H1 (cell line): ENCODE results near the gene PSKH1. TPM values are rescaled to one million over a fixed set of nuclear protein-coding genes. Genes with fewer than 3 reads are reported as not detected.

Experiments used
- CTCF ChIA-PET: fragments of 300-600 bp; sonication (Branson Sonifier 250); formaldehyde crosslinking; loops from one replicate; lab custom pipeline; 2021; ENCODE audit not compliant: partially characterized antibody; lab: Charles Lee
- POLR2A ChIA-PET: fragments of 300-600 bp; sonication (Branson Sonifier 250); formaldehyde crosslinking; loops from one replicate; lab custom pipeline; 2021; ENCODE audit warnings: inconsistent platforms; ENCODE audit not compliant: partially characterized antibody; lab: Charles Lee
- DNase-seq, 2 experiments: peaks; one replicate each; pipeline versions ENCODE4 v3.0.0 to v3.0.0-alpha.2; 2010 to 2022; ENCODE audit warnings: low spot score in 2 of 2, low read depth in 1 of 2, mixed read lengths in 1 of 2
- FAIRE-seq: peaks from 2 replicates; lab custom pipeline; 2011; peaks lifted over from hg19 to GRCh38; lab: Jason Lieb, UNC
- H2AFZ ChIP-seq: 2 replicates; pipeline ENCODE4 v1.8.1; 2012; ENCODE audit warnings: low read length, inconsistent platforms
- H2AK5ac ChIP-seq: 2 replicates; pipeline ENCODE4 v1.6.1; 2013; ENCODE audit warnings: low read depth, low read length
- H2BK120ac ChIP-seq: replicated peaks from 2 replicates; pipeline ENCODE3; 2013; ENCODE audit warnings: low read depth, low read length, inconsistent platforms
- H2BK12ac ChIP-seq: 2 replicates; pipeline ENCODE4 v1.6.1; 2013; ENCODE audit warnings: low read depth, low read length
- H2BK15ac ChIP-seq: 2 replicates; pipeline ENCODE4 v1.6.1; 2013; ENCODE audit warnings: low read length
- H2BK20ac ChIP-seq: 2 replicates; pipeline ENCODE4 v1.6.1; 2013; ENCODE audit warnings: low read length
- H2BK5ac ChIP-seq: 2 replicates; pipeline ENCODE4 v1.6.1; 2013; ENCODE audit warnings: low read depth, low read length
- H3K14ac ChIP-seq: 2 replicates; pipeline ENCODE4 v1.6.1; 2013; ENCODE audit warnings: inconsistent platforms; ENCODE audit not compliant: insufficient read length
- H3K18ac ChIP-seq: 2 replicates; pipeline ENCODE4 v1.6.1; 2013; ENCODE audit warnings: low read length; ENCODE audit errors: extremely low read depth
- H3K23ac ChIP-seq: 2 replicates; pipeline ENCODE4 v1.6.1; 2013; ENCODE audit warnings: inconsistent platforms; ENCODE audit not compliant: insufficient read length
- H3K23me2 ChIP-seq: 2 replicates; pipeline ENCODE4 v1.6.1; 2013; ENCODE audit warnings: low read depth, low read length
- H3K27ac ChIP-seq: 2 replicates; pipeline ENCODE4 v1.6.1; 2011; ENCODE audit warnings: low read depth, low read length, inconsistent platforms
- H3K27me3 ChIP-seq, 4 experiments: replicated peaks in 1 of 4; 1 replicate in 1 of 4; 2 replicates in 3 of 4; pipeline versions ENCODE4 v1.6.1 to v1.8.1; 2011 to 2013; ENCODE audit warnings: low read length in 3 of 4, mild to moderate bottlenecking in 3 of 4, inconsistent platforms in 2 of 4, mixed read lengths in 2 of 4, moderate library complexity in 1 of 4; ENCODE audit not compliant: control insufficient read depth in 3 of 4, insufficient read depth in 3 of 4; ENCODE audit errors: extremely low read depth in 1 of 4
- H3K36me3 ChIP-seq, 4 experiments: 2 replicates each; pipeline versions ENCODE4 v1.6.1 to v1.8.1; 2011 to 2013; ENCODE audit warnings: mild to moderate bottlenecking in 4 of 4, low read length in 3 of 4, moderate library complexity in 2 of 4, control low read depth in 1 of 4, inconsistent platforms in 1 of 4; ENCODE audit not compliant: insufficient read depth in 4 of 4, control insufficient read depth in 2 of 4
- H3K4ac ChIP-seq: replicated peaks from 2 replicates; pipeline ENCODE3; 2013; ENCODE audit warnings: low read length, low read depth, mixed read lengths, inconsistent platforms; ENCODE audit not compliant: insufficient read length
- H3K4me1 ChIP-seq, 4 experiments: replicated peaks in 1 of 4; 1 replicate in 1 of 4; 2 replicates in 3 of 4; pipeline versions ENCODE4 v1.6.1 to v1.8.1; 2011 to 2013; ENCODE audit warnings: low read length in 3 of 4, inconsistent platforms in 2 of 4, mixed read lengths in 1 of 4; ENCODE audit not compliant: insufficient read depth in 4 of 4, control insufficient read depth in 3 of 4
- H3K4me2 ChIP-seq, 2 experiments: 2 replicates each; pipeline versions ENCODE4 v1.6.1 to v1.8.1; 2011 to 2013; ENCODE audit warnings: low read depth in 2 of 2, low read length in 2 of 2, control low read depth in 1 of 2, inconsistent platforms in 1 of 2, mild to moderate bottlenecking in 1 of 2; ENCODE audit not compliant: insufficient read depth in 1 of 2
- H3K4me3 ChIP-seq, 4 experiments: fragments of 200-600, 300-600 bp in 1 of 4; sonication (generic), shearing (Covaris generic), sonication (Bioruptor Twin) in 1 of 4; 2 replicates each; pipeline versions ENCODE4 v1.5.1 to v1.8.1; 2011 to 2016; ENCODE audit warnings: low read length in 4 of 4, low read depth in 3 of 4, control low read depth in 2 of 4, inconsistent platforms in 2 of 4, mild to moderate bottlenecking in 2 of 4, mixed read lengths in 1 of 4, moderate library complexity in 1 of 4; ENCODE audit not compliant: insufficient read depth in 2 of 4; ENCODE audit errors: extremely low read depth in 1 of 4
- H3K56ac ChIP-seq: replicated peaks from 2 replicates; pipeline ENCODE3; 2013; ENCODE audit warnings: low read depth, mild to moderate bottlenecking, mixed read lengths, low read length, inconsistent platforms; ENCODE audit not compliant: insufficient read length
- H3K79me1 ChIP-seq: 2 replicates; pipeline ENCODE4 v1.6.1; 2013; ENCODE audit warnings: low read depth, low read length, control low read depth
- H3K79me2 ChIP-seq, 2 experiments: 2 replicates each; pipeline versions ENCODE4 v1.6.1 to v1.8.1; 2012 to 2013; ENCODE audit warnings: low read length in 2 of 2, mild to moderate bottlenecking in 2 of 2, inconsistent platforms in 1 of 2; ENCODE audit not compliant: insufficient read depth in 2 of 2, control insufficient read depth in 1 of 2
- H3K9ac ChIP-seq, 4 experiments: replicated peaks in 1 of 4; 1 replicate in 1 of 4; 2 replicates in 3 of 4; pipeline versions ENCODE4 v1.6.1 to v1.8.1; 2011 to 2013; ENCODE audit warnings: low read depth in 3 of 4, low read length in 3 of 4, control low read depth in 2 of 4, mild to moderate bottlenecking in 2 of 4, moderate library complexity in 2 of 4, inconsistent platforms in 1 of 4; ENCODE audit errors: extremely low read depth in 1 of 4
- H3K9me3 ChIP-seq, 2 experiments: 2 replicates each; pipeline versions ENCODE4 v1.6.1 to v1.8.1; 2012 to 2013; ENCODE audit warnings: mild to moderate bottlenecking in 2 of 2, moderate library complexity in 2 of 2, control low read depth in 1 of 2, inconsistent platforms in 1 of 2, low read depth in 1 of 2, low read length in 1 of 2, mixed read lengths in 1 of 2; ENCODE audit not compliant: insufficient read depth in 2 of 2
- H4K20me1 ChIP-seq, 2 experiments: replicated peaks in 1 of 2; 2 replicates each; pipeline versions ENCODE3 to v1.8.1; 2011 to 2013; ENCODE audit warnings: inconsistent platforms in 2 of 2, low read length in 2 of 2, mild to moderate bottlenecking in 1 of 2; ENCODE audit not compliant: insufficient read depth in 2 of 2, control insufficient read depth in 1 of 2
- H4K5ac ChIP-seq: 2 replicates; pipeline ENCODE4 v1.6.1; 2013; ENCODE audit warnings: low read length, low read depth, mixed read lengths, inconsistent platforms; ENCODE audit not compliant: insufficient read length
- H4K8ac ChIP-seq: 2 replicates; pipeline ENCODE4 v1.8.0; 2013; ENCODE audit warnings: mild to moderate bottlenecking, moderate library complexity, low read length, inconsistent platforms; ENCODE audit not compliant: insufficient read depth; ENCODE audit errors: extremely low read depth
- H4K91ac ChIP-seq: replicated peaks from 2 replicates; pipeline ENCODE3; 2013; ENCODE audit warnings: low read length, mixed read lengths, inconsistent platforms; ENCODE audit not compliant: insufficient read length
- SIX5 ChIP-seq: IDR thresholded peaks from 2 replicates; pipeline ENCODE4 v1.6.1; 2011; ENCODE audit warnings: mild to moderate bottlenecking, low read depth, low read length
- WGBS, 2 experiments: shearing (Covaris generic) in 1 of 2; methylation state at CpG; one replicate each; pipeline versions ENCODE4 v1.1.6 to v1.1.7; 2013 to 2015; ENCODE audit warnings: low lambda C conversion rate in 2 of 2, mixed read lengths in 2 of 2, inconsistent platforms in 1 of 2, low coverage in 1 of 2, missing lambda C conversion rate in 1 of 2; ENCODE audit not compliant: insufficient replicate concordance in 2 of 2, insufficient coverage in 1 of 2, insufficient read length in 1 of 2; ENCODE audit errors: extremely low coverage in 1 of 2, missing lambda C conversion rate in 1 of 2; 5-methylcytosine and 5-hydroxymethylcytosine counted together
- polyA plus RNA-seq, 7 experiments: library from polyadenylated mRNA; depleted of rRNA in 3 of 7; stranded (reverse) in 5 of 7; unstranded in 2 of 7; fragments of >200 nt in 5 of 7; fragments of 200-250 nt in 2 of 7; gene quantifications; 1 replicate in 5 of 7; 2 replicates in 1 of 7; 4 replicates in 1 of 7; pipeline versions ENCODE4 v1.2.1 to v1.2.3, GENCODE V29; 2011 to 2013; ENCODE audit warnings: missing spikeins in 2 of 7, mixed read lengths in 2 of 7
- total RNA-seq: library from RNA; stranded (reverse); fragmentation: NEBNext Ultra II Directional; extraction: Animal tissue kit (Norgen Biotek cat#: 25700); gene quantifications from 2 replicates; pipeline ENCODE4 v1.2.1, GENCODE V29; 2021

The PSKH1 gene
- total and polyA plus RNA-seq, 2 of the 8 experiments (the other 6 are each of a cell fraction or from before 2014, with no cell fraction given): 24.8 to 51.0 TPM

DNA sequence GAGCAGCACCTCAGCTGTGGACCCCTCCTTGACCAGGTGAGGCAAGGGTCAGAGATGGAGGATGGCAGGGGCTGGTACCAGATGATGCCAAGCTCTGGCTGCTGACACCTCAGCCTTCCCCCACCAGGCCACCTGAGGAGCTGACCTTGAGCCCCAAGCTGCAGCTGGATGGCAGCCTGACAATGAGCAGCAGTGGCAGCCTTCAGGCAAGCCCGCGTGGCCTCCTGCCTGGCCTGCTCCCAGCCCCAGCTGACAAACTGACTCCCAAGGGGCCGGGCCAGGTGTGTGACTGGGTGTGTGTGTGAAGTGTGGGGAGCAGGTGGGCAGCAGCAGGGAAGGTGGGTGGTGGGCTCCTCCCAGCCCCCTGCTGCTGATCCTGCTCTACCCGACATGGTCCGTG lies 13.1 kb upstream of the PSKH1 start:
- CTCF ChIA-PET: interaction anchor here (1.7 to 21.8 kb wide), 3 partner anchors 54 to 207 kb away, joined by 4 to 623 read pairs (median 6); partner anchors contain the start of genes CTRL, LCAT and PSMB10
- Histone ChIP-seq H3K4me2 (no peak overlapping the region), H4K20me1 (peaks cover 19% of the 10 kb centered on the region in 2 experiments), H3K4me3 (no peak overlapping the region), H3K27me3 (no peaks in the 10 kb centered on the region), H2BK12ac (no peak overlapping the region), H2AFZ (no peak overlapping the region), H2BK20ac (no peak overlapping the region), H3K79me1 (peaks cover 6% of the 10 kb centered on the region), H3K9ac (no peak overlapping the region), H2BK5ac (no peak overlapping the region), H4K5ac (no peak overlapping the region), H3K79me2 (peaks cover 0 to 14% of the 10 kb centered on the region in 2 experiments; a peak in 2 of 4 replicates), H2BK15ac (no peak overlapping the region), H3K4me1 (peaks cover under 1 to 6% (median 3%) of the 10 kb centered on the region in 4 experiments; a peak in 6 of 7 replicates), H3K18ac (no peak overlapping the region), H4K8ac (no peak overlapping the region), H3K9me3 (no peaks in the 10 kb centered on the region), H3K27ac (no peak overlapping the region), H3K36me3 (peaks cover 34 to 60% (median 49%) of the 10 kb centered on the region in 4 experiments), H3K14ac (no peak overlapping the region), H4K91ac (no peak overlapping the region), H3K23me2 (0 out of 2 replicates have a peak, but pooled peaks cover 1% of the 10 kb centered on the region), H2BK120ac (no peak overlapping the region), H3K4ac (no peak overlapping the region), H2AK5ac (no peak overlapping the region), H3K23ac (no peak overlapping the region), H3K56ac (no peak overlapping the region)
- WGBS, 2 experiments: 87% methylated on average over 5 of the region's 5 CpGs; no CpG with 5 or more reads in 1 of the 2 experiments
- TF ChIP-seq SIX5: no peak
- DNase-seq: no peak
- FAIRE-seq: no peak
- POLR2A ChIA-PET: interaction anchor here (1.0 to 1.4 kb wide), 3 partner anchors 14 to 60 kb away, joined by 3 to 4 read pairs (median 3); no protein-coding TSS in a partner anchor
